HG03342 (cell line): ENCODE measurements around the gene TGOLN2.
A peak's percentile ranks its signal among the peaks of the same experiment; 100 is the strongest.
"Not testable (repeated sequence)": the region's sequence is repeated elsewhere in the genome, so short reads cannot be mapped to it uniquely, and the experiment has no call there.

Experiments
- ATAC-seq: cut with Tn5 transposase; IDR thresholded peaks from one replicate; pipeline ENCODE4 v1.9.1; 2021; ENCODE audit warnings: mild to moderate bottlenecking, moderate library complexity; ENCODE audit not compliant: unreplicated experiment

TGOLN2 gene

GRCh38 chr2:85340034-85340892 is 12.5 kb upstream of the TGOLN2 start:
- no peak for ATAC-seq

- ATAC-seq: no peak
Observed at GRCh38 chr2:85334928-85335327, 7.1 kb upstream of the TGOLN2 start.

GRCh38 chr2:85333877-85334276 is 6.1 kb upstream of the TGOLN2 start:
- ATAC-seq: not testable (repeated sequence)

GRCh38 chr2:85330839-85331636 is 3.2 kb upstream of the TGOLN2 start:
- no peak for ATAC-seq

- ATAC-seq: not testable (repeated sequence)
Observed at GRCh38 chr2:85329701-85330100, 1.9 kb upstream of the TGOLN2 start.

- no peak for ATAC-seq
Observed at GRCh38 chr2:85329181-85329651, 1.4 kb upstream of the TGOLN2 start.

GRCh38 chr2:85327160-85327821 is 498 bp downstream of the TGOLN2 start:
- ATAC-seq: no peak

- ATAC-seq: peak; percentile 35
Observed at GRCh38 chr2:85326406-85327159, 1.2 kb downstream of the TGOLN2 start.

- ATAC-seq: no peak
Observed at GRCh38 chr2:85325466-85325811, 2.4 kb downstream of the TGOLN2 start.

GRCh38 chr2:85324639-85325465 is 2.9 kb downstream of the TGOLN2 start:
- no peak for ATAC-seq

- ATAC-seq: not testable (repeated sequence)
Observed at GRCh38 chr2:85323988-85324367, 3.8 kb downstream of the TGOLN2 start.

GRCh38 chr2:85323351-85323987 is 4.3 kb downstream of the TGOLN2 start:
- ATAC-seq: no peak

GRCh38 chr2:85319796-85320195 is 8.0 kb downstream of the TGOLN2 start:
- ATAC-seq: no peak

GRCh38 chr2:85318222-85319074 is 9.3 kb downstream of the TGOLN2 start:
- ATAC-seq: peak; percentile 44

GRCh38 chr2:85315921-85316320 is 11.9 kb downstream of the TGOLN2 start:
- ATAC-seq: not testable (repeated sequence)

- no peak for ATAC-seq
Observed at GRCh38 chr2:85314884-85315242, 12.9 kb downstream of the TGOLN2 start.

GRCh38 chr2:85312404-85312803 is 15.4 kb downstream of the TGOLN2 start:
- ATAC-seq: no peak

- no peak for ATAC-seq
Observed at GRCh38 chr2:85310330-85310729, 17.5 kb downstream of the TGOLN2 start.
